ENCODE measurements around the gene SLC27A3.

Gene SLC27A3

GRCh38 chr1:153730468-153730988, 44.7 kb upstream of the SLC27A3 start:
- Histone ChIP-seq H3K9me3 (ENCODE audit: insufficient read depth, low read length) (no peaks in the 10 kb centered on the region), H3K36me3 (ENCODE audit: low read length) (no peaks in the 10 kb centered on the region), H3K9me2 (replicated peaks; ENCODE audit: insufficient read depth, low read length) (no peaks in the 10 kb centered on the region), H3K4me2 (ENCODE audit: low read depth, low read length, poor library complexity, severe bottlenecking) (peak overlapping the region; percentile 90), H2AFZ (ENCODE audit: low read depth, low read length, severe bottlenecking) (no peak overlapping the region), H3F3A (ENCODE audit: insufficient read depth) (peaks cover 13% of the 10 kb centered on the region; the same call in 1 of the 2 replicates), H3K27me3 (ENCODE audit: low read length) (no peaks in the 10 kb centered on the region), H3K27ac (ENCODE audit: low read depth, low read length) (no peak overlapping the region), H3K9ac (ENCODE audit: low read length) (no peak overlapping the region; the same call in 1 of the 2 replicates), H3K4me3 (ENCODE audit: insufficient read depth, low read length, poor library complexity, severe bottlenecking) (no peak overlapping the region), H3K79me2 (ENCODE audit: insufficient read depth, low read length) (peaks cover 26% of the 10 kb centered on the region), H4K20me1 (ENCODE audit: low read depth, low read length) (no peaks in the 10 kb centered on the region)
- no peak for TF ChIP-seq EZH2phosphoT487 (conservative IDR thresholded peaks at IDR 0.05; ENCODE audit: low read length)
- no peak for TF ChIP-seq CTCF (IDR thresholded peaks at IDR 0.05; ENCODE audit: insufficient read depth, low read length, poor library complexity, severe bottlenecking)

GRCh38 chr1:153733970-153734369, 41.2 kb upstream of the SLC27A3 start:
- H2AFZ ChIP-seq (ENCODE audit: low read depth, low read length, severe bottlenecking), result no peak overlapping the region
- no peak overlapping the region for H3K4me2 ChIP-seq (ENCODE audit: low read depth, low read length, poor library complexity, severe bottlenecking)
- no peak overlapping the region for H3K4me3 ChIP-seq (ENCODE audit: insufficient read depth, low read length, poor library complexity, severe bottlenecking)
- no peaks in the 10 kb centered on the region; the same call in 1 of the 2 replicates for H3K36me3 ChIP-seq (ENCODE audit: low read length)
- H3K79me2 ChIP-seq (ENCODE audit: insufficient read depth, low read length), result peaks cover 19% of the 10 kb centered on the region
- no peaks in the 10 kb centered on the region for H3K27me3 ChIP-seq (ENCODE audit: low read length)
- H3K9me3 ChIP-seq (ENCODE audit: insufficient read depth, low read length), result no peaks in the 10 kb centered on the region
- peaks cover 7% of the 10 kb centered on the region; the same call in 1 of the 2 replicates for H3F3A ChIP-seq (ENCODE audit: insufficient read depth)
- H4K20me1 ChIP-seq (ENCODE audit: low read depth, low read length), result no peaks in the 10 kb centered on the region
- no peak overlapping the region for H3K9ac ChIP-seq (ENCODE audit: low read length)
- H3K27ac ChIP-seq (ENCODE audit: low read depth, low read length), result no peak overlapping the region
- H3K9me2 ChIP-seq (replicated peaks; ENCODE audit: insufficient read depth, low read length), result no peaks in the 10 kb centered on the region
- no peak for TF ChIP-seq EZH2phosphoT487 (conservative IDR thresholded peaks at IDR 0.05; ENCODE audit: low read length)
- no peak for TF ChIP-seq CTCF (IDR thresholded peaks at IDR 0.05; ENCODE audit: insufficient read depth, low read length, poor library complexity, severe bottlenecking)

- peaks cover 14% of the 10 kb centered on the region; the same call in 1 of the 2 replicates for H3K79me2 ChIP-seq (ENCODE audit: insufficient read depth, low read length)
- no peaks in the 10 kb centered on the region for H4K20me1 ChIP-seq (ENCODE audit: low read depth, low read length)
- H2AFZ ChIP-seq (ENCODE audit: low read depth, low read length, severe bottlenecking), result no peak overlapping the region
- H3K9ac ChIP-seq (ENCODE audit: low read length), result no peak overlapping the region
- no peaks in the 10 kb centered on the region for H3K27me3 ChIP-seq (ENCODE audit: low read length)
- H3K36me3 ChIP-seq (ENCODE audit: low read length), result no peaks in the 10 kb centered on the region; the same call in 1 of the 2 replicates
- no peak overlapping the region for H3K27ac ChIP-seq (ENCODE audit: low read depth, low read length)
- H3K4me2 ChIP-seq (ENCODE audit: low read depth, low read length, poor library complexity, severe bottlenecking), result no peak overlapping the region
- no peak overlapping the region for H3K4me3 ChIP-seq (ENCODE audit: insufficient read depth, low read length, poor library complexity, severe bottlenecking)
- H3K9me3 ChIP-seq (ENCODE audit: insufficient read depth, low read length), result no peaks in the 10 kb centered on the region
- peaks cover 7% of the 10 kb centered on the region; the same call in 1 of the 2 replicates for H3F3A ChIP-seq (ENCODE audit: insufficient read depth)
- TF ChIP-seq EZH2phosphoT487 (conservative IDR thresholded peaks at IDR 0.05; ENCODE audit: low read length), result no peak
- no peak for TF ChIP-seq CTCF (IDR thresholded peaks at IDR 0.05; ENCODE audit: insufficient read depth, low read length, poor library complexity, severe bottlenecking)
- no peaks in the 10 kb centered on the region for H3K9me2 ChIP-seq (replicated peaks; ENCODE audit: insufficient read depth, low read length)
Observed at GRCh38 chr1:153734396-153735089, 40.7 kb upstream of the SLC27A3 start.

All from SU-DHL-6 (cell line).